Large intestine (tissue), 3 donors: ENCODE results near the gene EXOC3L2. TPM values are rescaled to one million over a fixed set of nuclear protein-coding genes. Genes with fewer than 3 reads are reported as not detected.
"Not testable (repeated sequence)": the region's sequence is repeated elsewhere in the genome, so short reads cannot be mapped to it uniquely, and the experiment has no call there.

Experiments
- DNase-seq, 2 donors: peaks; one replicate each; pipeline versions ENCODE4 v3.0.0 to v3.0.0-alpha.2; 2013
- H3K27ac ChIP-seq: one replicate; pipeline ENCODE4 v1.5.1; 2013; ENCODE audit warnings: low read length
- H3K27me3 ChIP-seq: 2 replicates; pipeline ENCODE4 v1.6.1; 2013; ENCODE audit warnings: low read length; ENCODE audit not compliant: control insufficient read depth, insufficient read depth
- H3K36me3 ChIP-seq: 2 replicates; pipeline ENCODE4 v1.6.1; 2013; ENCODE audit warnings: low read length; ENCODE audit not compliant: control insufficient read depth, insufficient read depth
- H3K4me1 ChIP-seq: one replicate; pipeline ENCODE4 v1.6.1; 2013; ENCODE audit warnings: low read length; ENCODE audit not compliant: control insufficient read depth, insufficient read depth
- H3K4me3 ChIP-seq: one replicate; pipeline ENCODE4 v1.5.1; 2013; ENCODE audit warnings: low read length
- H3K9me3 ChIP-seq: one replicate; pipeline ENCODE4 v1.6.1; 2013; ENCODE audit warnings: mild to moderate bottlenecking, low read depth, low read length, moderate library complexity; ENCODE audit not compliant: control insufficient read depth
- WGBS: methylation state at CpG from one replicate; pipeline ENCODE4 v1.1.5; 2013; ENCODE audit warnings: low lambda C conversion rate; ENCODE audit not compliant: insufficient coverage; 5-methylcytosine and 5-hydroxymethylcytosine counted together
- polyA plus RNA-seq: library from polyadenylated mRNA; unstranded; fragments of 120-200 nt; gene quantifications from one replicate; pipeline ENCODE4 v1.2.1, GENCODE V29; 2013

EXOC3L2 gene
- polyA plus RNA-seq, 1 donor = 1.7 TPM

- Histone ChIP-seq H3K9me3 (no peaks in the 10 kb centered on the region), H3K4me3 (no peak overlapping the region), H3K4me1 (peaks cover 6% of the 10 kb centered on the region), H3K27me3 (peaks cover 3% of the 10 kb centered on the region), H3K36me3 (no peaks in the 10 kb centered on the region), H3K27ac (no peak overlapping the region)
- WGBS = 100% methylated on average over 1 of the region's 8 CpGs
- no peak for DNase-seq
These were observed 1.9 kb upstream of the EXOC3L2 start for GRCh38 chr19:45247136-45247535.

GRCh38 chr19:45245826-45246225, 619 bp upstream of the EXOC3L2 start:
- Histone ChIP-seq H3K27me3 (peaks cover 3% of the 10 kb centered on the region), H3K36me3 (no peaks in the 10 kb centered on the region), H3K4me1 (peaks cover 6% of the 10 kb centered on the region), H3K27ac (no peak overlapping the region), H3K9me3 (no peaks in the 10 kb centered on the region), H3K4me3 (no peak overlapping the region)
- 86% methylated on average over 2 of the region's 4 CpGs for WGBS
- no peak for DNase-seq

- 87% methylated on average over 6 of the region's 15 CpGs for WGBS
- Histone ChIP-seq H3K36me3 (no peaks in the 10 kb centered on the region), H3K4me3 (no peak overlapping the region), H3K4me1 (no peaks in the 10 kb centered on the region), H3K27ac (no peak overlapping the region), H3K27me3 (no peaks in the 10 kb centered on the region), H3K9me3 (no peaks in the 10 kb centered on the region)
- no peak for DNase-seq
These were observed 943 bp downstream of the EXOC3L2 start for GRCh38 chr19:45244133-45244794.

DNA sequence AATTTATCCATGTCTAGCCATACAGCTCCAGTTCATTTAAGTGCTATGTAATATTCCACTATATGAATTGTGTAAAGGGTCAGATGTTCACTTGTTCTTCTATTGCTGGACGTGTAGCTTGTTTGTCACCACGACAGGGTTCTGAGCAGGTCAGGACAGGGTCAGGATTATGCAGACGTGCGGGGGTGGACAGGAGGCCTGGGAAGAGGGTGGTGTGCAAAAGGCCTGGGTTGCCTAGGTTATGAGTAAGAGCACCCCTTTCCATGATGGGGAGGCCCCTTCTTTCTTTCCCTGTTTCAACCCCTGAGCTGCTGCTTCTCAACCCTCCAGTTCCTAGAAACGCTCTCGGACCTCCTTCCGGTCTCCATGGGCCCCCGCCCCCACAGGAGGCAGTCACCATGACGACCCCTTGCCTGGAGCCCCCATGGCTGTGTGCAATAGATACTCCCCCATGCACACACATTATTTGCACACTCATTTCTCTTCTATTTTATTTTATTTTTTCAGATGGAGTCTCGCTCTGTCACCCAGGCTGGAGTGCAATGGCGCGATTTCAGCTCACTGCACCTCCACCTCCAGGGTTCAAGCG, 2.0 kb downstream of the EXOC3L2 start:
- 96% methylated on average over 3 of the region's 13 CpGs for WGBS
- Histone ChIP-seq H3K4me3 (no peak overlapping the region), H3K4me1 (no peaks in the 10 kb centered on the region), H3K27me3 (peaks cover 3% of the 10 kb centered on the region), H3K9me3 (no peaks in the 10 kb centered on the region), H3K36me3 (no peaks in the 10 kb centered on the region), H3K27ac (no peak overlapping the region)
- DNase-seq = no peak

GRCh38 chr19:45238556-45238955, 6.7 kb downstream of the EXOC3L2 start:
- no peaks in the 10 kb centered on the region for H3K4me1 ChIP-seq
- no peaks in the 10 kb centered on the region for H3K9me3 ChIP-seq
- H3K4me3 ChIP-seq = no peak overlapping the region
- WGBS = no CpG with 5 or more reads among the region's 25 CpGs
- H3K27me3 ChIP-seq = peaks cover 40% of the 10 kb centered on the region
- H3K27ac ChIP-seq = no peak overlapping the region
- H3K36me3 ChIP-seq = no peaks in the 10 kb centered on the region
- no peak for DNase-seq

- no peaks in the 10 kb centered on the region for H3K36me3 ChIP-seq
- no peaks in the 10 kb centered on the region for H3K9me3 ChIP-seq
- no peak for DNase-seq
- H3K27ac ChIP-seq = no peak overlapping the region
- H3K4me1 ChIP-seq = no peaks in the 10 kb centered on the region
- no CpG with 5 or more reads among the region's 8 CpGs for WGBS
- H3K4me3 ChIP-seq = no peak overlapping the region
- peaks cover 63% of the 10 kb centered on the region for H3K27me3 ChIP-seq
These were observed 9.7 kb downstream of the EXOC3L2 start for GRCh38 chr19:45235485-45235884.

DNA sequence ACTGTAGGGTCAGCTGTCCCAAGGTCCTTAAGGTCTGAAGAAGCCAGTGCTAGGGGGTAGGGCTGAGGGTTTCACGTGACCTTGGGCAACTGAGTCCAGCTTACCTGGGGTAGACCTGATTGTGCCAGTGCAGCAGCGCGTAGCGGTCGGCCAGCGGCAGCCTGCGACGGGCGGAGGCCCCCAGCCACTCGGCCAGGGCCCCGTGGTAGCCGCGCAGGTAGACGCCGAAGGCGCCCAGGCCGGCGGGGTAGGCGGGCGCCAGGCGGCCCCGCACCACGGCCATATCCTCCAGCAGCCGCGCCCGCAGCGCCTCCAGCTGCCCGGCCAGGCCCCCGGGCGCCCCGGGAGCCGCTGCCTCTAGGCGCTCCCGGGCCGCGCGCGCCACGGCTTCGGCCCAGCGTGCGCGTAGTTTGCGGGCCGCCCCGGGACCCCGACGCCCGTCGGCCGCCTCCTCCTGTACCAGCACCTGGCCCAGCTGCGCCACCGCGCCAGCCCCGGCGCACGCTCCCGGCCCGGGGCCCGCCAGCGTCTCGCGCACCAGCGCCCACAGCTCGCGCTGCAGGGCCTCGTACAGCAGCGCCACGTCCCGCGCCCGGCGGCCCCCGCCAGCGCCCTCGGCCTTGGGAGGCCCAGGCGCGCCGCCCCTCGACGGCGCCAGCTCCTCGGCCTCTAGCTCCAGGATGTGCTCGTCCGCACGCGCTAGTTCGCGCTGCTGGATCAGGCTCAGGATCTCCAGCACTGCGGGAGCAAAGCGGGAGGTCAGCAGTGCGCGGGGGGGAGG, 10.9 kb downstream of the EXOC3L2 start:
- Histone ChIP-seq H3K27me3 (peaks cover 63% of the 10 kb centered on the region), H3K9me3 (no peaks in the 10 kb centered on the region), H3K4me1 (no peaks in the 10 kb centered on the region), H3K27ac (no peak overlapping the region), H3K36me3 (no peaks in the 10 kb centered on the region), H3K4me3 (no peak overlapping the region)
- no CpG with 5 or more reads among the region's 93 CpGs for WGBS
- no peak for DNase-seq

DNA sequence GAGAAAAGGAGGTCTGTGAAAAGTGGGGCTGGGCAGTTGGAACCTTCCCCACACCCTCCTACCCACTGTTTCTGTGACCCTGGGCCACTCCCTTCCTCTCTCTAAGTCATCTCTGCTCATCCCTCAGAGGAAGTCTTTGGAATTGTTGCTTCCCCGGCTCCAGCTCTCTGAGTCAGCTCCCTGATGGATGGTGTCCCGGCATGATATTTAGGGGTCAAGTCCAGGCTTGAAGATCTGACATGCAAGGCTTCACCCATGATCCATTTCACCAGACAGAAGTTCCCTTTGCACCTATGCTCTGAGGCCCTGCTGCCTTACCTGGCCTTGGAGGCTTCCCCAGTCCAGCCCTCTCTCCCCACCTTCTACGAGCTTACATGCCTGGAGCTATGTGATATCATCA, 13.3 kb downstream of the EXOC3L2 start:
- H3K27ac ChIP-seq = no peak overlapping the region
- WGBS = no CpG with 5 or more reads among the region's 3 CpGs

DNA sequence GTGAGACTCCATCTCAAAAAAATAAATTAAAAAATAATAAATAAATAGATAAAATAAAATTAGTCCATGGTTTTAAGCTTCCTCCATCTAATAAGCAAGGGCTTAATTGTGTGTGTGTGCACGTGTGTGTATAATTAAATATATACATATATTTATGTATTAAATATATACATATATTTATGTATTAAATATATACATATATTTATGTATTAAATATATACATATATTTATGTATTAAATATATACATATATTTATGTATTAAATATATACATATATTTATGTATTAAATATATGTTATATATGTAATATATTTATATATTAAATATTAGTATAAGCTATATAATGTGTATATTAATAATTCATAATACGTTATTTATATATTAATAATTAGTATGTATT, 16.2 kb downstream of the EXOC3L2 start:
- 80% methylated on average over 1 of the region's 2 CpGs for WGBS
- not testable (repeated sequence) for DNase-seq, H3K36me3 ChIP-seq, H3K9me3 ChIP-seq, H3K4me1 ChIP-seq, H3K27ac ChIP-seq, H3K4me3 ChIP-seq
- H3K27me3 ChIP-seq = peaks cover 28% of the 10 kb centered on the region

More for the DNA sequence above, 13.3 kb downstream of the EXOC3L2 start:
- H3K4me3 ChIP-seq = no peak overlapping the region
- peaks cover 52% of the 10 kb centered on the region for H3K27me3 ChIP-seq
- H3K9me3 ChIP-seq = no peaks in the 10 kb centered on the region
- DNase-seq = no peak
- H3K36me3 ChIP-seq = no peaks in the 10 kb centered on the region
- no peaks in the 10 kb centered on the region for H3K4me1 ChIP-seq

DNA sequence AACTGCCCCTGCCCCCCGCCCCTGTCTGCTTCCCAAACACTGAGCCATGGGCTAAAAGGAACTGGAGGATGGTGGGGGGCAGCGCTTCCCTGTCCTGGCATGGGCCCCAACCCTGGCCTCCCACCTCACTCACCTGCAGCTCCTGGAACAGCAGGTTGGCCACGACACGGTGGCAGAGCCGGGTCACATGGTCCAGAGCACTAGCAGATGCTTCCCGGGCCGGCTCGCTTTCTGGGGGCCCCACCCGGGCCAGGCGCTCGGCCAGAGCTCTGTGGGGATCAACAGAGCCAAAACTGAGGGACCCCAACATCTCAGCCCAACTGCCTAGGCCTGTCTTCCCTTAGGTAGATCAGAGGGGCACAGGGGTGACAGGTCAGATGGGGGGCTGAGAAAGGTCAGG, 20.6 kb downstream of the EXOC3L2 start:
- no CpG with 5 or more reads among the region's 11 CpGs for WGBS
- Histone ChIP-seq H3K36me3 (no peaks in the 10 kb centered on the region), H3K4me1 (no peaks in the 10 kb centered on the region), H3K27me3 (peaks cover 12% of the 10 kb centered on the region), H3K4me3 (no peak overlapping the region), H3K27ac (no peak overlapping the region), H3K9me3 (no peaks in the 10 kb centered on the region)
- DNase-seq = no peak
